ENCODE measurements around the gene NDUFA11.
"Not testable (repeated sequence)": the region's sequence is repeated elsewhere in the genome, so short reads cannot be mapped to it uniquely, and the experiment has no call there.

NDUFA11 gene

GRCh38 chr19:5851302-5851701 lies 52.3 kb downstream of the NDUFA11 start, which contains the start of gene FUT3:
Gene FUT3 (minus strand): TSS chr19:5851449.
- no peak for DNase-seq

- DNase-seq, result peak; percentile 44
These were observed 52.8 kb downstream of the NDUFA11 start for GRCh38 chr19:5850743-5851293.

DNA sequence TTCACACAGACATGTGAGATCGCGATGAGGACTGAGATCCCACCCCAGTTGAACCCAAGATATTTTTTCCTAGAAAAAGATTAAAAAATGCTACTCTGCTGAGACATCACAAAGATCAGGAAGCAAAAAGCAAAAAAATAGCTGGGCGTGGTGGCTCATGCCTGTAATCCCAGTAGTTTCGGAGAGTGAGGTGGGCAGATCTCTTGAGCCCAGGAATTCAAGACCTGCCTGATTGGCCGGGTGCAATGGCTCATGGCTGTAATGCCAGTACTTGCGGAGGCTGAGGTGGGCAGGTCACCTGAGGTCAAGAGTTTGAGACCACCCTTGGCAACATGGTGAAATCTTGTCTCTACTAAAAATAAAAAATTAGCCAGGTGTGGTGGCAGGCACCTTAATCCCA lies 53.4 kb downstream of the NDUFA11 start:
- DNase-seq, result no peak

- not testable (repeated sequence) for DNase-seq
These were observed 55.0 kb downstream of the NDUFA11 start for GRCh38 chr19:5848621-5849020.

DNA sequence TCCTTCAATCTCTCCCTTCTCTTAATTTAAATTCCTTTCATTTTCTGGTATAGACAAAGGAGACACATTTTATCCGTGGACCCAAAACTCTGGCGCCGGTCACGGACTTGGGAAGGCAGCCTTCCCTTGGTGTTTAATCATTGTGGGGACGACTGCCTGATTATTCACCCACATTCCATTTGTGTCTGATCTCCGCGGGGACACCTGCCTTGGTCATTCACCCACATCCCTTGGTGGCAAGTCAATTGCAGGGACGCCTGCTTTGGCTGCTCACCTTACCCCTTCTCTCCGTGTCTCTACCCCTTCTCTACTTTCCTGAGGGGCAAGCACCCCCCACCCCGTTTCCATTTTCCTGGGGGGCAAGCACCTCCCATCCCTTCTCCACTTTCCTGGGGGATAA lies 55.7 kb downstream of the NDUFA11 start:
- not testable (repeated sequence) for DNase-seq

Measured in NCI-H226 (cell line).